NCI-H146 (cell line): ENCODE measurements around the gene SKI.
"Not testable (repeated sequence)": the region's sequence is repeated elsewhere in the genome, so short reads cannot be mapped to it uniquely, and the experiment has no call there.

ENCODE experiments used
- DNase-seq: peaks from one replicate; lab custom pipeline; 2025; lab: John Stamatoyannopoulos, UW

Gene SKI

GRCh38 chr1:2292725-2293450 is 64.8 kb downstream of the SKI start:
- DNase-seq, result no peak

GRCh38 chr1:2294033-2294724 is 66.1 kb downstream of the SKI start:
- no peak for DNase-seq

- no peak for DNase-seq
Measured at GRCh38 chr1:2294725-2295078, 66.6 kb downstream of the SKI start.

- DNase-seq, result no peak
Measured at GRCh38 chr1:2295526-2295925, 67.4 kb downstream of the SKI start.

GRCh38 chr1:2296211-2296610 is 68.1 kb downstream of the SKI start:
- not testable (repeated sequence) for DNase-seq

- DNase-seq, result no peak
Measured at GRCh38 chr1:2296614-2297013, 68.5 kb downstream of the SKI start.

- DNase-seq, result no peak
Measured at GRCh38 chr1:2297246-2298011, 69.3 kb downstream of the SKI start.

GRCh38 chr1:2298685-2299084 is 70.6 kb downstream of the SKI start:
- no peak for DNase-seq

GRCh38 chr1:2299131-2299627 is 71.1 kb downstream of the SKI start:
- no peak for DNase-seq

GRCh38 chr1:2300004-2300771 is 72.1 kb downstream of the SKI start:
- DNase-seq, result no peak

- DNase-seq, result no peak
Measured at GRCh38 chr1:2300851-2301606, 72.9 kb downstream of the SKI start.

GRCh38 chr1:2301607-2302291 is 73.6 kb downstream of the SKI start:
- no peak for DNase-seq

- DNase-seq, result no peak
Measured at GRCh38 chr1:2302292-2302925, 74.3 kb downstream of the SKI start.

GRCh38 chr1:2303016-2303775 is 75.1 kb downstream of the SKI start:
- DNase-seq, result no peak

GRCh38 chr1:2303781-2304180 is 75.7 kb downstream of the SKI start:
- no peak for DNase-seq

- no peak for DNase-seq
Measured at GRCh38 chr1:2304282-2304681, 76.2 kb downstream of the SKI start.

- no peak for DNase-seq
Measured at GRCh38 chr1:2304921-2305681, 77.0 kb downstream of the SKI start.

GRCh38 chr1:2306151-2306978 is 78.2 kb downstream of the SKI start:
- DNase-seq, result no peak
